CD4-positive, alpha-beta T cell treated with Interleukin-6 at 100 ng/mL for 8 hours (primary cell): Measurements from ENCODE around the gene KCNQ5.

ENCODE experiments used
- DNase-seq: peaks from one replicate; pipeline ENCODE4 v3.0.0-alpha.2; 2020; ENCODE audit warnings: mixed read lengths, low spot score

The KCNQ5 gene

DNA sequence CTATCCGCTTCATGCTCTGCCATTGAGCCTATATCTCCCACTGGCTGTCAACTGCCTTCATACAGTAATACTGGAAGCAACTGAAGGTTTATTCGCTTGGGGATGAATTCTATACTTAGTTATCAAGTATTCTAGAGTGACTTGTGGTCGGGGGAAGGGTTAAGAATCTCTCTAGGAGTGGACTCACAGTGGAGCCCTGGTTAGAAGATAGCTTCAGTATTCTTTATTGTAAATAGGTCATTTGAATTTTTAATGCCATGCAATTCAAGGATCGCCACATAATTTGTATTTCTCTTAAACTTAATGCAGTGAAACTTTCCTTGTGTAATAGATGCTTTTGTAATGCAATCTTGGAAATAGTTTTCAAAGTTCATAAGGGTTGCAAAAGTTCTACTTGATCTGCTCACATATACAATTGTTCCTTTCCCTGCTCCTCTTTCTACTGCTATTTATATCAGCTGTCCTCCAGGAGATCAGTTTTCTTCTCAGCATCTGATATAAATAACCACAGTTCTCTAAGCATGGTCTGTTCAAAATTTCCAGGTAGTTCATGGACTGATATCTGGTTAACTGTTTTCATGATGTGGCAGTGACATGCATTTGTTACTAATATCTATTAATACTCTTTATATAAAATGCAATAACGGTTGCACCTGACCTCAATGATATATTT lies 120.3 kb downstream of the KCNQ5 start:
- DNase-seq = no peak

DNA sequence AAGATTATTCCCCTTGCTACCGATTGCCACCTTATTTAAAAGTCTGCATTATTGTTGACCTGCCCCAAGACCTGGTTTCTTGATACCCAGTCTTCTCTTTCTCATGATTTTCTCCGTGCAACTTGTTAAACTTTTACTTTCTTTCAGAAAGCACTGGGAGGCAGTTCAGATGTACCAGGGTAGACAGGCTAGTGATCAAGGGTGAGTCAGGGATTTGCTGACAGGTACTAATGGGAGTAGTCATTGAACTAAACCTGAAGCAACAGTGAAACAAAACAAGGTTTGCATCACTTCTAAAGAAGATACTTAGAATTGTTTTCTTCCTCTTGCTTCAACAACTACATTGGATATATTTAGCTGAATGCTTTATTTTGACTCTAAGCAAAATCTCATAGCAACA lies 124.4 kb downstream of the KCNQ5 start:
- DNase-seq = no peak

DNA sequence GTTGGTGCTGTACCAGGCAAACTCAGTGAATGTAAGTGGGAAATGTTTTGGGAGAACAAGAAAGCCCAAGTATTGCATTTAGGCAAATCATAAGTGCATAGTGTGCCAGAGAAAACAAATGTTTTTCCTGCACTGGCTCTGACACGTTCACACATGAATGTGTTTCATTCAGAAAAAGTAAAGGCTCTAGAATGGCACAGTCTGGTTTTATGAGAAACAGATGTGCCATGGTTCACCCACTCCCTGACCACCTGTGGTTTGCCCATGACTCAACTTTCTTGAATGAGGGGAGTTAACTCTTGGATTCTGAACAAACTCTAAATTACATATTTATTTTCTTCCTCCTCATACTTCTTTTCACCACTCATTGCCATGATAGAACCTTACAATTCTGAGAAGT lies 126.9 kb downstream of the KCNQ5 start:
- DNase-seq = no peak

DNA sequence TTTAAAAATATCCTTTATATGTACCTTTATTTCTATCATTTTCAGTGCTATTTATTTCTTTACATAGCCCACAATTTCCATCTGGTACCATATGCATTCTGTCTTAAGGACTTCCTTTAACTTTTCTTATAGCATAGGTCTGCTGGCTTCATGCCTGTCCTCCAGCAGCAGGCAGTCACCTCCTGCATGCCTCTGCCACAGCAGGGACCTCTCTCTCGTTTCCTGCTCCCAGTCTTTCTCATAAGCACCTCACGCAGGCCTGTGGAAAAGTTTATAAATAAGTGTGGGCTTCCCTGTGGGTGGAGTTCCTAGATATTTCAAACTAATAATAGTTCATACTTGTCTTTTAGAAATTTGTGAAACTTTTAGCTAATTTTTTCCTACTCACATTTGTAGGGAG lies 133.9 kb downstream of the KCNQ5 start:
- DNase-seq = no peak

DNA sequence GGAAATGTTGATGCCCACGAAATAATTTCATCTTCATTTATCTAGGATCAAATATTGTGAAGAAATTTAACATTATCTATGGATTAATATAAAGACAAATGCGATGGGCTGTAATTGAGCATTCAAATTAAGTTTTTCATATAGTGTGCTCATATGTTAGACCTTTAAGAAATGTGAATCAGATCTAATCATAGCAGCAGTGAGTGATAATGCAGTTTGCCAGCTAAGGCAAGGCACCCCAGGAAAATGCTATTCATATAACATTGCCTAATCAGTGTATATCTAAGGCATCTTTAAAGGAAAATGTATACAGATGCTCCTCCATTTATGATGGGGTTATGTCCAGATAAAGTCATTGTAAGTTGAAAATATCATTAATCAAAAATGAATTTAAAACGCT lies 135.2 kb downstream of the KCNQ5 start:
- DNase-seq = no peak

DNA sequence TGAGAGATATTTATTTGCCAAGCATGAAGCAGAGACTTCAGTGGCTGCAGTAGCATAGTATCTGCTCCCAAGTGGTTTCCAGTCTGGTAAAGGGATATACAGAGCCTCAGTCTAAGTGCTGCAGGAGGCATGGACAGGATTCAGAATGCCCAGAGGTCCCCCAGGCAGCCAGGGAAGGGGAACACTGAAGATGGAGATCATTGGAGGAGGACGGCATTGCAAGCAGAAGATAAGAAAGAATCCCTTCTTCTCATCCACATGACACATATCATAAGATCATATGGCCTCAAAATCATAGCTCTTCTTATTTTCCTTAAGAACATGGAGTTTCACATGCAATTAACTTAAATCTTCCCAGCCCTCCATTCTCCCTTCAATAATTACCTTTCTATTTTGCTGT lies 136.1 kb downstream of the KCNQ5 start:
- DNase-seq = no peak

DNA sequence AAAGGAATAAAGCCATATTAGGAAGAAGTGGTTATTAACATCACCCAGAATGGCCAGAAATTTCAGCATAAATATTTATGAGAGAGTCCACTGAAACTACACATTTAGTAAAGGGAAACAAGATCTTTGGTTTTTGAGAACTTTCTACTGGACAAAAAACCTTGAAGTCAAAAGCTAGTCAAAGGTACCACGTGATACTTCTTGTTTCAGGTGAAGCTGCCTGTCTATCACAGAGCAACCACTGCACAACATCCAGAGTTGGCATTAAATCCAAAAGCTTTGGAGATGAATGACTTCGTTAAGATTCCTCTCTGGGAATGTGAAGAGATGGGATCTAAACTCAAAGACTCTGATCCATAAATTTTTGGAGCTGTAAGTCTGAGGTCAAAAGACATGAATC lies 137.0 kb downstream of the KCNQ5 start:
- DNase-seq = no peak

DNA sequence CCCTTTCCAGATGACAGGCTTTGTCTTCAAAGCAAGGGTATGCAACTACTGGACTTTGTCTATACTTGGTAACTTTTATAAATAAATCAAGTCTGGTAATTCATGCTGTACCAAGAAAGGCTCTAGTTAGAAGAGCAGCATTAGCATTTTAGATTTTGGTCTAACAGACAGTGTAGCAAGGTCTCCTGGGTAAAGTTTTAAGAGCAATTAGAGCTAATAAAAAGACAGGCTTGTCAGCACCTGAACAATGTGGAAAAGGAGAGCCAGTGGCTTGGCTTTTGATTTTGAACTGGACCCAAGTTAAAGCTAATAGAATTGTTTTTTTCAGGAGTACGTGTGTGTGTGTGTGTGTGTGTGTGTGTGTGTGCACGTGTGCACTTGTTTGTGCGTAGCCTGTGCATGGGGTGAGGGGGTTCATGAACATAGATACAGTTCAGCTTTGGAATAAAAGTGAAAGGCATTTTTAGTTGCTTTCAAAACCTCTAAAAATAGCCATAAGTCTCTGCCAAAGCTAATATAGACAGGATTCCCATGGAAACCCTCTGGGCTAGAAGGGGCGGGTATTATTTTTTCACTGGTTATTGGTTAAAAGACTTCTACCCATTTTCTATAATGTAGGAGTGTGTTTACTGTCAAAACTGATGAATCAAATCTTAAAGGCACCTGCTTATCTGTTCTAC lies 138.4 kb downstream of the KCNQ5 start:
- DNase-seq = no peak

DNA sequence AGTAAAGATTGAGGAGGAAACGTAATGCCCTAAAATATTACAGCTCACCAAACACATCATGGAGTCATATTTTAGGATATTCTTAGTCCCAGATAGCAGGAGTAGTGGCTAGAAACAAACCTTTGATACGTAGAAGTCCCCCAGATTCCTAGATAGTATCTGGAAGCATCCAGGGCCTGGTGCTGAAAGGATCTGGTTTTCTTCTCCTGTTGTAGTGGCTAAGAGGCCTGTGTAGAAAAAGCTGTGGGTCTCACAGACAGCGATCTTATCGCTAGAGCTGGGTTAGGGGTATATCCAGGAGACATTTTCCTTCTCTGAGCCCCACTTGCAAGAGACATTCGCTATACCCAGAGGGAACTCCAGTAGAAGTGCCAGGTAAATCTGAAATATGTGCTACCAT lies 139.9 kb downstream of the KCNQ5 start:
- DNase-seq = no peak

DNA sequence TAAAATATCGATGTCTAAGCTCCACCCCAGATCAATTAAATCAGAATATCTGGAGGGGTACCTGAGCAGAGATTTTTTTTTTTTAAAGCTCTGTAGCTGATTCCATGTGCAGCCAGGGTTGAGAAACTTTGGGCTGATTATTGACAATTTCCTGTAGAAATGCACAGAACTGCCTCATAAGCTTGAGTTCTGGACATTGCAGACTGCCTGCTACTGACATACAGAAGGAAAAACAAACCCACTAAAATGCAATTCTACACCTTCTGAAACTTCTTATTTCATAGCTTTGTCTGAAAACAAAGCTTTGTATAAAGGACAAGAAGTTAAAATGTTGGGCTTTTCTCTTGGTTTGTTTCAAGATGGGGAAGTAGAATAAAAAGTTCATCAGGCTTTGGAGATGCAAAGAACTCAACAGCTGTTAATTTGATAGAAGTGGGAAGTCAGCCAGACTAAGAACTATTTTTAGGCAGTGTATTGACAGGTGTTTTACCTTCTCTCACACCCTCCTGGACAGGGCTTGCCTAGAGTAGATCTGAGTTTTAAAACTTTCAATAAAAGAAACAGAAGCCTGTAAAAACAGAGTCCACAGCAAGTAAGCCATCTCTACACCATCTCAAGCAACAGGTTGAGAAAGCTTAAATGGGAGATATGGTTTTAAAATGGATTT lies 147.7 kb downstream of the KCNQ5 start:
- DNase-seq = no peak

DNA sequence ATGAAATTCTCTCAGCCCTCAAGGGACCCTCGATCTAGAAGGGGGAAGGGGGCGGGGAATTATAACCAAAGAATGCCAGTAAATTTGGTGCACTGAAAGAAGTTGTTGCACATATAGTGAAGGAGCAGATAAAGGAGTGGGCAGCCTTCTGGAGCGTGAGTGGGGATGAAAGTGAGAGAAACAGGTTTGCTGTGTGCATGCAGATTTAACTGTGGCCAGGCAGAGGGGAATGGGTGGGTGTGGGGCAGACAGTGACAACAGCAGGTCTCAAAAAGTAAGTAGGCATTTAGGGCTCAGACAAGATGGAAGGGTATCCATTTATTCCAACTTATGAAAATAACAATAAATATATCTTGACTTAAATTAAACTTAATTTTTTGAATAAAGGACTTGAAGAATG lies 149.1 kb downstream of the KCNQ5 start:
- no peak for DNase-seq

DNA sequence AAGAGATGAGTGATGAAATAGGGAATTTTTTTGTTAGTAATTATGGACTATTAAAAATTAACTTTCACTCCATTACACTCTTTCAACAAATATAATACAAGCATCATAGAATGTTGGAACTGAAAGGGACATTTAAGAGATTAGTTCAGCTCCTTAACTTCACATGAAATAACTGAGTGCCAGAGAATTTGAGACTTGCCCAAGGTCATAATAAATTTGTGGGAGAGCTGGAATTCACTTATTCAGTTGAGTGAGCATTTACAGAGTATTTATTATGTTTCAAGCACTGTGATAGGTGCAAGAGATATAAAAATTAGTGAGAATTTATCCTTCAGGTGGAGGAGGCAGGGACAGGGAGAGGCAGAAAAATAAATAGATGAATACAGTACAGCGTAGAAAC lies 154.6 kb downstream of the KCNQ5 start:
- DNase-seq = no peak

DNA sequence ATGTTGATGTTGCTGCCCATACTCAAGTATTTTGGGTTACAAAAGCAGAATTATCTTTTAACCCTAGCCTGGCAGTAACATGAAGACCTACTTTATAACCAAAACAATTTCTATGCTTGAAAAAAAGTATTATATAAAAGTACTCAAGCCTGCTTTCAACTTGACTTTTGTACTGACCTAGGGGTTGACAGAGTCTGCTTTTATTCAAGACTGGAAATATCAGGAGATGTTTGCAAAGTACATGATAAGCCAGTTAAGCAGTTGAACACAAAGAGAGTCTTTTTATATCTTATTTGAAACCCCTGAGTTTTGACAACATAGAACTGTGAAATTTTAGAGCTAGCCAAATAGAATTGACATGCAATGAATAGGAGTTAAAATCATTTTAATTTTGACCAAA lies 159.8 kb downstream of the KCNQ5 start:
- no peak for DNase-seq

DNA sequence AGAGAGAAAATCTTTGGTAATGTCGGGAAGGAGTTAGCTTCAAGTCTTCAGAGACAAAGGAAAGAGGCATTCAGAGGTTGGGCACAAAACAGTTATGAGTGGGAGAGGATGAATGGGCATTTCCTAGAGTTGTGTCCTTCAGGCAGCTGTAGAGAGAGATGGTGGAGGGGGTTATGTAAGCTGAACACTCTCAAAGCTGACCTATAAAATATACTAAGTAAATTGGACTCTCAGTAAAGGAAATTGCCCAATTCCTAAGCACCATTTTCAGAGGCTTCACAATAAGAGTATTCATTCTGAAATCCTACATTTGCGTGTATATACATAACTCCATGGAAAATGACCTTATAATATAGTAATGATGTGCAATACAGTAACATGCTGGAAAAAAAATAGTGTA lies 161.2 kb downstream of the KCNQ5 start:
- no peak for DNase-seq

DNA sequence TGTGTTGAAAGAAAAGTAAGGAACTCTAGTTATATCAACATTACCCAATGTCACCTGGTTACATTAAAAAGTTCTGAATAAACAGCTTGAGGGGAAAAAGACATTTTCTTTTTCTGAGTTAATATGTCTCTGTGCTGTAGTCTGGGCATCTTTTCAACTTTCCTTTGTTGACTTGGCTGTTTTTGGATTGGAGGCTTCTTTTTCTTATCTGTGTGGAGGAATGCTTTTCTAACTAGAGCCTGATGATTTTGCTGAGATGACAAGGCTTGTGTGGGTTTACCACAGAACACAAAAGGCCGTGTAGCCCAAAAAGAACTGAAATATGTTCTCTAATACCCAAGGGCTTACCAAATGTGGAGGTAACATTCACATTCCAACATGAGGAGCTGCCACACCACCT lies 161.8 kb downstream of the KCNQ5 start:
- no peak for DNase-seq

DNA sequence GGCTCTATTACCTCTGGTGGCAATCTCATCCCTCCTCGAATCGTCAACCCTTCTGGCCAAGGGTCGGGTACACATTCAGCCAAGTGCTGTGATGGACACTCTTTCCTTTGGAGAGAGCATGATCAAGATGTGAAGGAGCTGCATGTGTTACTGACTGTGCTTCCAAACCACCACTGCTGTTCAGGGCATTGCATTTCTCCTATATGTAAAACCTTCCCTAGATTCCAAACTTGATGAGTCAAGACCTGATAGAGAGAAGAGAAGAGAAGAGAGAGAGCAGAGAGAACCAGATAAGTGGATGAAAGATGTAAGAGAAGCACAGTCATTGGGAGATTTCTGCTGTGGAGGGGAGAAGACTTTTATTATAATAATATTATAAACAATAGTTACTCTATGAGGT lies 162.2 kb downstream of the KCNQ5 start:
- DNase-seq = no peak

DNA sequence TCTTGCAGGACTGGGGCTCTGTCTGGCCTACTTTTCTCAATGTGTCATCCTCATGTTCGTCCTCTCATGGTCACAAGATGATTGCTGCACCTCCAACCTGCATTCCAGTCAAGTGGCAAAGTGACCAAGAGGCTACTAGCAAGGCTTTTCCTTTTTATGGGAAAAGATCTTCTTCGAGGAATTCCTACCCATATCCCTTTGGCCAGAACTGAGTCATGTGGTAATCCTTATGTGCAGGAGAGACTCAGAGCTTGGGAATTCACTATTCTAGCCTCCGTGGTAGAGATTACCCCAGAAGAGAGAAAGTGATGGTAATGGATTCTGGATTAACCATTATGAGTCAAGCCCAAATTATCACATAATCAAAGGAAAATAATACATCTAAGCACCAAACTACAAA lies 162.7 kb downstream of the KCNQ5 start:
- DNase-seq = no peak

DNA sequence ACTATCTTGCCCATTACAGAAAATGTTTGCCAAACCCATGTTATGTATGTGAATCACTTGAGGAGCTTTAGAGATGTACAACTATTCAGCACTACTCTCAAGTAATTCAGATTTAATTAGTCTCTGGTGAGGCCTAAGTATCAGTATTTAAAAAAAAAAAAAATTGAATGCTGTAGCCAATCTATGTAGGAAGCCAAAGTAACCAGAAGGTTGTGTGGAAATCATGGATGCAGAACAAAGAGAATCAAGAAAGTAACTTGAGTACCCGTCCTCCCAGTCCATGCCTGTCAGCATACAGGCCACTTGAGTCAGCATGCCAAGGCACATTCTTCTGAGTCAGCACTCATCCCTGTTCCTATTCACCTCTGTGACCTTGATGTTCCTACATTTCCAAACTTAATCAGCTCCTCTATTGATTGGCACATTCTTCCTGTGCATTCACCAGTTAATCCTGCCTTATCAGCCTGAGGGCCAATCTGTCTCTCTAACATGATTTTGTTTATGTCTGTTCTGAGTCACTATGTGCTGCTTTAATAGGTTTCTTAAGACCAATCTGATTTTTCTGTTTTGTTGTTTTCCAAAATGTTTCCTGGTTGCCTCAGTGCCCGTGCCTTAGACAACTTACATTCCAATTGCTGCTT lies 165.6 kb downstream of the KCNQ5 start:
- no peak for DNase-seq

DNA sequence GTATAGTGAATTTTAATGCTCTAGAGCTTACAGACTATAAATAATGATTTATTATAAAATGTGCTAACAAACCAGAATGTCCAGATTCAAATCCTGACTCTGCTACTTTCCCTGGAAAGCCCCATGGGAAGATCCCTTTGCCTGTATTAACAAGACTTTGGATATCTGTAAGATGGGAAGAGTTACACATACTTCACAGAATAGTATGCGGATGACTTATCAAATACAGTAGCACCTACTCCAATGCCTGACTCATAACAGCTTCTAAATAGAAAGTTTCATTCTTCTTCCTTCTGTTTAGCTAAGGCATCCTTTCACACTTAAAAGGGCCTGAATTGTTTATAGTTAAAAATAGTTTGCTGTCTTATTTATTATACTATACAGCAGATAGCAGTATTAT lies 166.3 kb downstream of the KCNQ5 start:
- DNase-seq = no peak

DNA sequence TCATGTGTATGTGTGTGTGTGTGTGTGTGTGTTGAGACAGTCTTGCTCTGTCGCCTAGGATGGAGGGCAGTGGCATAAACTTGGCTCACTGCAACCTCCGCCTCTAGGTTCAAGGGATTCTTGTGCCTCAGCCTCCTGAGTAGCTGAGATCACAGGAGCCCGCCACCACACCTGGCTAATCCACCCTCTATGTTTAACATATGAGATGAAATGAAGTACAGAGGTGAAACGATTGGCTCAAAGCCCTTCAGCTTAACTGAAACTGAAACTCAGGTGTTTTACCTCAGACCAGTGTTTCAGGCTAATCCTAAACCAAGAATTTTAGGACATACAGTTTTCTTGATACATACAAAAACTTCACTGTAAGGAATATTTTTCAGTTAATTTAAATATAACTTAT lies 167.3 kb downstream of the KCNQ5 start:
- no peak for DNase-seq

DNA sequence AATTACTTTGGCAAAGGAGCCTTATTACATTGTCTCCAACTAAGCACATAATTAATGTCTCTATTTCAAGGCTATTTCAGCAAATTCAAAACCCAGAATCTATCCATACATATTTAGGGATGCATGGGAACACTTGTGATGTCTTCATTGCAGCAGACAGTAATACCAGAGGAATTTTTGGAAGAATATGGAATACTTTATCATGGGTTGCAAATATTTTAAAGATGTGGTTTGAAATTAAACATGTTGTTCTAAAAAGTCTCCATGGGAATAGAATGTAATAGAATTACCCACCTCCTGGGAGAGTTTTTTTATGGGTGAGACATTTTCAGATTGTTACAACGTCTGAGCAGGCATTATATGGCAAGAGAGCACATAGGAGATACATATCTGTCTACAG lies 170.8 kb downstream of the KCNQ5 start:
- no peak for DNase-seq

DNA sequence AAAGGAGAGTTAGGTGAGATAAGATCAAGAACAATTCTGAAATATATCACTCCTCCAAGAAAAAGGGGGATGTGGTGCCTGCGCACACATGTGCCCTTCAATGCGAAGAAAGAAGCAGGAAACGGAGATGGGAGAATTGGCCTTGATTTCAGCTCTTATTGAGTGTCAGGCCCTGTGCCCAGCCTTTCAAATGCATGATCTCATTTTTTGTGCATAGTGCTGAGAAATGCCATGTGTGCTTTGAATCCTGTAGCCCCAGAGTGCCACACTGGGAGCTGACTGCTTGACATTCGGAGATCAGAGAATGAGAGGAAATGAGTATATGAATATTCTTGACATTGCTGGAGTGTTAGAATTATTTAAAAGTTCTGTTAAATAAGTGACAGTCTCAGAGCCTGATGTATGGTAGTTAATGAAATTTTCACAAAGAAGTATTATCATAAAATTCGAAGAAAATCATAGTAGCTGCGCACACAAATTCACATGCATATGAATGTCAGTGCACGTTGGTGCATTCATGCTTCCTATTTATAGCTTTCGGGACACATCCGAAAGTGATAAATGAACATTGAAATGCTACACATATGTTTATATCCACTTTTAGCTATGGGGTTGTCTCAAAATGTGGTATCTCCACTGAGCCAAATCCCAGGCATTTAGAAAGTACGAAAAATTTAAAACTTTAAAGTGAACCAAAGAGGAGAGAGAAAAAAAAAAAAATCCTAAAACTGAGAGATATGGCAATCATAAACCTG lies 172.0 kb downstream of the KCNQ5 start:
- no peak for DNase-seq
